ENCODE results near the gene DCAF6. TPM values are rescaled to one million over a fixed set of nuclear protein-coding genes. Genes with fewer than 3 reads are reported as not detected.

DCAF6 gene
- total RNA-seq, 4 donors from 2014 or later: 99.6 to 137 (median 115) TPM

GRCh38 chr1:168093616-168094015 lies 157.1 kb downstream of the DCAF6 start:
- peaks cover 0 to 80% of the 10 kb centered on the region in 2 donors for H3K36me3 ChIP-seq
- no CpG with 5 or more reads among the region's 4 CpGs for WGBS, 2 donors (ENCODE audit: low coverage in 1 of 2)
- TF ChIP-seq CTCF (IDR thresholded peaks at IDR 0.05) (no peak), POLR2A (IDR thresholded peaks at IDR 0.05) (no peak), EP300 (IDR thresholded peaks at IDR 0.05) (no peak)
- H3K4me1 ChIP-seq: peaks cover 0 to 24% (median 0%) of the 10 kb centered on the region in 3 donors
- no peak overlapping the region for H3K27ac ChIP-seq
- no peaks in the 10 kb centered on the region for H3K9me3 ChIP-seq
- H3K4me3 ChIP-seq: no peak overlapping the region
- ATAC-seq: no peak
- H3K27me3 ChIP-seq: no peaks in the 10 kb centered on the region

- 77 to 92% methylated on average over 5 to 6 of the region's 6 CpGs for WGBS, 2 donors (ENCODE audit: low coverage in 1 of 2)
- peaks cover 0 to 65% of the 10 kb centered on the region in 2 donors for H3K36me3 ChIP-seq
- H3K27ac ChIP-seq: no peak overlapping the region
- H3K4me1 ChIP-seq: peaks cover 0 to 38% (median 0%) of the 10 kb centered on the region in 3 donors
- no peak for TF ChIP-seq POLR2A (IDR thresholded peaks at IDR 0.05)
- TF ChIP-seq CTCF (IDR thresholded peaks at IDR 0.05): no peak
- TF ChIP-seq POLR2AphosphoS5 (IDR thresholded peaks at IDR 0.05): no peak
- TF ChIP-seq EP300 (IDR thresholded peaks at IDR 0.05): no peak
- no peaks in the 10 kb centered on the region for H3K27me3 ChIP-seq
- H3K4me3 ChIP-seq: no peak overlapping the region
- no peak for ATAC-seq
- no peaks in the 10 kb centered on the region for H3K9me3 ChIP-seq
Observed at GRCh38 chr1:168095476-168095875, 159.0 kb downstream of the DCAF6 start.

DNA sequence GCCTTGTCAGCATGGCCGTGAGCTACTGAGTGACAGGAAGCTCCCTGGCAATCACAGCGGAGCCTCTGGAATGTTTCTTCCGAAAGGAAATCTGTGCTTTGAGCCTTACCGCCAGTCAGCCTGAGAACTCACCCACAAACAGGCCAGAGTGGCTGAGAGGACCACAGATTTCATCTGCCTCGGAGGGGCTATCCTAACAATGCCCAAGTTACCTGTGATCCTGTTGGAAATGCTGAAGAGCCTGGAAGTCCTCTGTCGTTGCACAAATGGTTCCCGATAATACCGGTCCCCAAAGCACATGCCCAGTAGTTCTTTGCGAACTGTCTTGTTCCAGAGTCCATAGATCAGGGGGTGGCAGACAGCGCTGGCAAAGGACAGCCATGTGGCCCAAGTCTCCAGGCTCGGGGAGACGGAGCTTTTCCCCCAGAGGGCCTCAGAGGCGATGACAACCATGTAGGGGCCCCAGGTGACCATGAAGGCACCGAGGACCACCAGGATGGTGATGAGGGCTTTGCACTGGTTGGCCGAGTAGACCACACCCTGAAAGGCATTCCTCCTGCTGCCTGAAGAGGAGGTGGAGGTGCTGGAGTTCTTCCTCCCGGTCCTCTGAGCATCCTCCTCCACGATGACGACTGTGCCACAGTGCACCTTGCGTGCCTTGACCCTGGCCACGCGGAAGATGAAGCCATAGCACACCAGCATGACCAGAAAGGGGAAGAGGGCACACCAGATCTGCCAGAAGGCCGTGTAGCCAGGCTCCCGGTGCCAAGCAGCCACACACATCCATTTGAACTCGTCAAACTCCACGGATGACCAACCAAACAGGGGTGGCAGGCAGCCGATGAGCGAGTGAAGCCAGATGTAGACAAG lies 160.0 kb downstream of the DCAF6 start:
- Histone ChIP-seq H3K4me3 (no peak overlapping the region), H3K27me3 (no peaks in the 10 kb centered on the region), H3K4me1 (peaks cover 0 to 38% (median 0%) of the 10 kb centered on the region in 3 donors), H3K9me3 (no peaks in the 10 kb centered on the region), H3K27ac (no peak overlapping the region), H3K36me3 (peaks cover 0 to 58% of the 10 kb centered on the region in 2 donors)
- TF ChIP-seq POLR2A (IDR thresholded peaks at IDR 0.05): no peak
- TF ChIP-seq POLR2AphosphoS5 (IDR thresholded peaks at IDR 0.05): no peak
- no peak for TF ChIP-seq CTCF (IDR thresholded peaks at IDR 0.05)
- TF ChIP-seq EP300 (IDR thresholded peaks at IDR 0.05): no peak
- WGBS, 2 donors (ENCODE audit: low coverage in 1 of 2): 89% methylated on average over 12 of the region's 27 CpGs; no CpG with 5 or more reads in 1 of the 2 donors
- ATAC-seq: no peak

- H3K4me3 ChIP-seq: no peak overlapping the region
- H3K36me3 ChIP-seq: peaks cover 0 to 64% of the 10 kb centered on the region in 2 donors
- WGBS, 2 donors (ENCODE audit: low coverage in 1 of 2): 60 to 97% methylated on average over 1 to 4 of the region's 12 CpGs
- peak; percentile 16 for ATAC-seq
- no peak for TF ChIP-seq EP300 (IDR thresholded peaks at IDR 0.05)
- no peaks in the 10 kb centered on the region for H3K27me3 ChIP-seq
- peaks cover 0 to 26% (median 0%) of the 10 kb centered on the region in 3 donors for H3K4me1 ChIP-seq
- H3K27ac ChIP-seq: no peak overlapping the region
- no peaks in the 10 kb centered on the region for H3K9me3 ChIP-seq
Observed at GRCh38 chr1:168097921-168098528, 161.5 kb downstream of the DCAF6 start.

- no peak overlapping the region for H3K4me3 ChIP-seq
- WGBS, 2 donors (ENCODE audit: low coverage in 1 of 2): 80% methylated on average over 1 of the region's 15 CpGs
- H3K27ac ChIP-seq: peak overlapping the region in 2 of 4 donors; percentile 44 to 48
- no peaks in the 10 kb centered on the region for H3K9me3 ChIP-seq
- peaks cover 0 to 26% (median 0%) of the 10 kb centered on the region in 3 donors for H3K4me1 ChIP-seq
- TF ChIP-seq POLR2A (IDR thresholded peaks at IDR 0.05) (no peak), CTCF (IDR thresholded peaks at IDR 0.05) (no peak), POLR2AphosphoS5 (IDR thresholded peaks at IDR 0.05) (no peak), EP300 (IDR thresholded peaks at IDR 0.05) (no peak)
- H3K27me3 ChIP-seq: no peaks in the 10 kb centered on the region
- peak; percentile 2 for ATAC-seq
- H3K36me3 ChIP-seq: peaks cover 0 to 66% of the 10 kb centered on the region in 2 donors
Observed at GRCh38 chr1:168098534-168099320, 162.2 kb downstream of the DCAF6 start.

All from gastroesophageal sphincter (tissue), 4 donors.